Measurements from ENCODE around the gene DAPK2. TPM values are rescaled to one million over a fixed set of nuclear protein-coding genes. Genes with fewer than 3 reads are reported as not detected.
A peak's percentile ranks its signal among the peaks of the same experiment; 100 is the strongest.
"Not testable (repeated sequence)": the region's sequence is repeated elsewhere in the genome, so short reads cannot be mapped to it uniquely, and the experiment has no call there.

Gene DAPK2
- total RNA-seq, 1 donor = 2.2 TPM

DNA sequence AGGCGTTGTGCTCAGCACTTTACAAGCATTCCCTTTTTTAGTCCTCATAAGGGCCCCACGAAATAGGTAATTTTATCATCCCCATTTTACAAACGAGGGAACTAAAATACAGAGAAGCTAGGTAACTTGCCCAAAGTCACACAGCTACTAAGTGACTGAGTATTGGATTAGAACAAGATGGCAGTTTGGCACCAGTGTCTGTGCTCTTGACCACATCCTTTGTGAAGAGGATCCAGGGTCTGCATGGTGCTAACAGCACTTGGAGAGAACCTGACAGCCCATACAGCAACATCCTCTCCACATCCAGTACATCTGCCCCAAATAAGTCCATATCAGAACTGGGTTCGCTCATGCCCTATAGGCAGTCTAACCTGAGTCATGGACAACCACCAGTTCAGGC lies 21.8 kb upstream of the DAPK2 start:
- Histone ChIP-seq H3K4me3 (ENCODE audit: low read length) (no peak overlapping the region), H3K9me3 (ENCODE audit: low read depth, low read length) (no peaks in the 10 kb centered on the region), H3K27me3 (ENCODE audit: insufficient read depth, low read length) (no peaks in the 10 kb centered on the region), H3K4me1 (ENCODE audit: insufficient read depth, low read length) (peaks cover 36% of the 10 kb centered on the region)

DNA sequence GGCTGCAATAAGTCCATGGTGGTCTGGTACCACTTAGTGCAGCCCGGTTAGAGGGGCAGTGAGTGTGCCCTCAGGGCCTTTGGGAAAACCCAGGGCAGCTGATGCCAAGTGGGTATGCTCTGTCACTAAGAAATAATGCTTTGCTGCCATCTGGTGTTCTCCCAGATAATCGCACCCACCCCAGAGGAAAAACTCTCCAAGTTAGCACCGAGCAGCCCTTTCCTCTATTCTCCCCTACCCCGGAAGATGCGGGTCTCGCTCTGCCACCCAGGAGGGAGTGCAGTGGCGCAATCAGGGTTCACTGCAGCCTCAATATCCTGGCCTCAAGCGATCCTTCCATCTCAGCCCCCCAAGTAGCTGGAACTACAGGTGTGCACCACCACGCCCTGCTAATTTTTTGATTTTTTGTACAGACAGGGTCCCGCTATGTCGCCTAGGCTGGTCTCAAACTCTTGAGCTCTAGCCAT lies 21.3 kb upstream of the DAPK2 start:
- Histone ChIP-seq H3K9me3 (ENCODE audit: low read depth, low read length) (no peaks in the 10 kb centered on the region), H3K27me3 (ENCODE audit: insufficient read depth, low read length) (no peaks in the 10 kb centered on the region), H3K4me1 (ENCODE audit: insufficient read depth, low read length) (peaks cover 36% of the 10 kb centered on the region), H3K4me3 (ENCODE audit: low read length) (no peak overlapping the region)

DNA sequence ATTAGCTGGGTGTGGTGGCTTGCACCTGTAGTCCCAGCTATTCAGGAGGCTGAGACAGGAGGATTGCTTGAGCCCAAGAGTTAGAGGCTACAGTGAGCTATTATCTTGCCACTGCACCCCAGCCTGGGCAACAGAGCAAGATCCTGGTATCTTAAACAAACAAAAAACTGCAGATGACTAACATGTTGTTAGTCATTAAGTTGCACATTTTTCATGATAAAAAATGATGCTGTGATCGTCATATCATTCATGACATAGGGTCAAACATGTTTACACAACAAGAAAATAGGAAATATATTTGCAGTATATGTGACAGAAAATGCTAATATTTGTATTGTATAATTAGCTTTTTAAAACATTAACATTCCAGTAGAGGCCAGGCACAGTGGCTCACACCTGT lies 20.2 kb upstream of the DAPK2 start:
- Histone ChIP-seq H3K4me3 (ENCODE audit: low read length) (no peak overlapping the region), H3K9me3 (ENCODE audit: low read depth, low read length) (no peaks in the 10 kb centered on the region), H3K27me3 (ENCODE audit: insufficient read depth, low read length) (no peaks in the 10 kb centered on the region), H3K4me1 (ENCODE audit: insufficient read depth, low read length) (peaks cover 31% of the 10 kb centered on the region)

DNA sequence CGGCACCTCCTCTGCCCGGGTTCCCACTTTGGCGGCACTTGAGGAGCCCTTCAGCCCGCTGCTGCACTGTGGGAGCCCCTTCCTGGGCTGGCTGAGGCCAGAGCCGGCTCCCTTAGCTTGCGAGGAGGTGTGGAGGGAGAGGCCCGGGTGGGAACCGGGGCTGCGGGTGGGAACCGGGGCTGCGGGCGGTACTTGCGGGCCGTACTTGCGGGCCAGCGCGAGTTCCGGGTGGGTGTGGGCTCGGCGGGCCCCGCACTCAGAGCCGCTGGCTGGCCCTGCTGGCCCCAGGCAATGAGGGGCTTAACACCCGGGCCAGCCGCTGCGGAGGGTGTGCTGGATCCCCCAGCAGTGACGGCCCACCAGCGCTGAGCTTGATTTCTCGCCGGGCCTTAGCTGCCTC lies 14.4 kb upstream of the DAPK2 start:
- Histone ChIP-seq H3K27me3 (ENCODE audit: insufficient read depth, low read length) (no peaks in the 10 kb centered on the region), H3K4me1 (ENCODE audit: insufficient read depth, low read length) (peaks cover 12% of the 10 kb centered on the region), H3K9me3 (ENCODE audit: low read depth, low read length) (no peaks in the 10 kb centered on the region), H3K4me3 (ENCODE audit: low read length) (no peak overlapping the region)

DNA sequence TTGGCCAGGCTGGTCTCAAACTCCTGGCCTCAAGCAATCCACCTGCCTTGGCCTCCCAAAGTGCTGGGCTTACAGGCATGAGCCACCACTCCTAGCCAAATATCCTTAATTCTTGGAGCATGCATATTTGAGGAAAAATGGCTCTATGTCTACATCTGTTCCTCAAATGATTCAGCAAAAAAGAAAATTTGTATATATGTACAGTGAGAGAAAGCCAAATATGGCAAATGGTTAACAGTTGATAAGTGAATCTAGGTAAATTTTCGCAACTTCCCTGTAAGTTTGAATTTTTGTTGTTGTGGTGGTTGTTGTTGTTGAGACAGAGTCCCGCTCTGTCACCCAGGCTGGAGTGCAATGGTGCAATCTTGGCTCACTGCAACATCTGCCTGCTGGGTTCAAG lies 12.8 kb upstream of the DAPK2 start:
- H3K27me3 ChIP-seq (ENCODE audit: insufficient read depth, low read length); H3K4me3 ChIP-seq (ENCODE audit: low read length); H3K9me3 ChIP-seq (ENCODE audit: low read depth, low read length): not testable (repeated sequence)
- H3K4me1 ChIP-seq (ENCODE audit: insufficient read depth, low read length) = peaks cover 12% of the 10 kb centered on the region

DNA sequence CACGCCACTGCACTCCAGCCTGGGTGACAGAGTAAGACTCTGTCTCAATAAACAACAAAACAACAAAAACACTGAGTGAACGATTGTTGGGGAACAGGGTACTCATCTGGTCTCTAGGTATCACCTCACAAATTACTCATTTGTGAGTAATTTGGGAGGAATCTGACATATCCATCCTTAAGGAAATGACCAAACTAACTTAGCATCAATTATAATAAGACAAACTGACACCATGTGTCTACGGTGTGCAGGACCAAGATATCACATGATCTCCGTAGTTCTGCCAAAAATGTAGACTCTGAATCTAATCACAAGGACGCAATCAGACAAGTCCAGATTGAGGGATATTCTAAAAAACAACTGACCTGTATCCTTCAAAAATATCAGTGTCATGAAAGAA lies 12.0 kb upstream of the DAPK2 start:
- H3K27me3 ChIP-seq (ENCODE audit: insufficient read depth, low read length) = no peaks in the 10 kb centered on the region

DNA sequence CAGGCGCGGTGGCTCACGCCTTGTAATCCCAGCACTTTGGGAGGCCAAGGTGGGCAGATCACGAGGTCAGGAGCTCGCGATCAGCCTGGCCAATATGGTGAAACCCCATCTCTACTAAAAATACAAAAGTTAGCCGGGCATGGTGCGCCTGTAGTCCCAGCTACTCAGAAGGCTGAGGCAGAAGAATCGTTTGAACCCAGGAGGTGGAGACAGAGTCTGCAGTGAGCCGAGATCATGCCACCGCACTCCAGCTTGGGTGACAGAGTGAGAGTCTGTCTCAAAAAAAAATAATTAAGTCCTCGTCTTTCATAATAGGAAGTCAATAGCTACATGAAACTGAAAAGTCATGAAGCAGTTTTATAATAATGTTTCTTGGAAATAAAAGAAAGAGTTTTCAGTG lies 7.4 kb upstream of the DAPK2 start:
- H3K27me3 ChIP-seq (ENCODE audit: insufficient read depth, low read length); H3K9me3 ChIP-seq (ENCODE audit: low read depth, low read length); H3K4me3 ChIP-seq (ENCODE audit: low read length): not testable (repeated sequence)
- H3K4me1 ChIP-seq (ENCODE audit: insufficient read depth, low read length) = peaks cover 26% of the 10 kb centered on the region

More for the DNA sequence above, 12.0 kb upstream of the DAPK2 start:
- H3K4me1 ChIP-seq (ENCODE audit: insufficient read depth, low read length) = peaks cover 12% of the 10 kb centered on the region
- H3K9me3 ChIP-seq (ENCODE audit: low read depth, low read length) = no peaks in the 10 kb centered on the region
- H3K4me3 ChIP-seq (ENCODE audit: low read length) = no peak overlapping the region

DNA sequence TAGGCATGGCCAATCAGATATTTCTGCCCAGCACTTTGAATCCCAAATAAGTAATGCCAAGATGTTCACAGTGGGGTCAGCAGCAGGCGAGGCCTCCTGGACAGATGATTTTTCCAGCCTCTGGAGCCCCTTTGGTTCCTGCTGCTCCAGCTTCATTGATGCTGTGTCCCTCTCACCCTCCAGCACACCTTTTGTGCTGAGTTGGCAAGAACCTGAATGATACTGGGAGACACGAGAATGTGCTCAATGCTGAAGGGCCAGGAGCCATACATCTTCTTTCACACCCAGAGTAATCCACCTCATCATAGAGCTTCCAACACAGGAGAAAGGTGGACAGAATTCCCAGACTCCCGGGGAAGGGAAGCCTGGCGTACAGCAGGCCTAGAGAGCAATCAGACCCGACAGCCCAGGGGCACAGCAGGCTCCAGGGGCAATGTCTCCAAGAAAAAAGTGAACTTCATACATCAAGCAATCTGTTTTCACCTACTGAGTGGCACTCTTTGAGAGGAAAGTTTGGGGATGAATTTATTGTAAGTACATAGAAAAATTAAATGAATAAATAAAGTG lies 6.7 kb upstream of the DAPK2 start:
- Histone ChIP-seq H3K4me1 (ENCODE audit: insufficient read depth, low read length) (peaks cover 32% of the 10 kb centered on the region), H3K9me3 (ENCODE audit: low read depth, low read length) (no peaks in the 10 kb centered on the region), H3K27me3 (ENCODE audit: insufficient read depth, low read length) (no peaks in the 10 kb centered on the region), H3K4me3 (ENCODE audit: low read length) (no peak overlapping the region)

DNA sequence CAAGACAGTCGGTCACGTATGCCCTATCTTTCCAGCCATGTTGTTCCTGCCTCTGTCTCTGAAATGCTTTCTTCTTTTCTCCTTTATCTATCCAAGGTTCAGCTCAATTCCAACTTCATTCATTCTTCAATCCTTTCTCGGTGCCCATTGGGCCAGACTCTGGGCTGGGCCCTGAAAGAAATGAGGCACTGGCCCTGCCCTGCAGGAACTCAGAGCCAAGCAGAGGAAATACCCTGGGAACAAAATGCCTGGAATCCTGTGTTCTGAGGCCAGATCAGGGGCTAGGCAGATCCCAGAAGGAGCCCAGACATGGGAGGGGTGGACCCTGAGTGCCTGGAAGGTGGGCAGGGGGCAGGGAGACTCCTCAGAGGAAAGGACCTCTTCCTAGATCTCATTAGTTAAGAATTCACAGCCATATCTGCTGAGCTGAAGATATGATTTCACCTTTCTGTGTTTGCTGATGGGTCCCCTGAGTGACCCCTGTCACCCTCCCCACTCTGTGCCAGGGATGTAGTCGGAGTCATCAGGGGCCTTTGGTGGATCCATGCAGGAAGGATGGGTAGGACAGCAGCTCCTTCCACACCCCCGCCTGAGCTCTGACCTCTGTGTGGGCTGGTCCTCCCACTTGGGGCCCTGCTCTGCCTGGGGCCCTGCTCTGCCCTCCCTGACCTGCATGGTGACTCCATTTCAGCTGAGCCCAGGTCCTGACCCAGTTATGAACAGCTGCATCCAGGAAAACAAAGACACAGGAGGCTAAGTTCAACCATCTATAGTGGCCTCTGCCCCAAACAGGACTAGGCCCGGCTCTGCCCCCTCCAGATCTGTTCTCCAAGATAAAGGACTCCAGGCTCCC lies 5.3 kb upstream of the DAPK2 start:
- Histone ChIP-seq H3K9me3 (ENCODE audit: low read depth, low read length) (no peaks in the 10 kb centered on the region), H3K4me1 (ENCODE audit: insufficient read depth, low read length) (peaks cover 46% of the 10 kb centered on the region), H3K4me3 (ENCODE audit: low read length) (no peak overlapping the region), H3K27me3 (ENCODE audit: insufficient read depth, low read length) (no peaks in the 10 kb centered on the region)

DNA sequence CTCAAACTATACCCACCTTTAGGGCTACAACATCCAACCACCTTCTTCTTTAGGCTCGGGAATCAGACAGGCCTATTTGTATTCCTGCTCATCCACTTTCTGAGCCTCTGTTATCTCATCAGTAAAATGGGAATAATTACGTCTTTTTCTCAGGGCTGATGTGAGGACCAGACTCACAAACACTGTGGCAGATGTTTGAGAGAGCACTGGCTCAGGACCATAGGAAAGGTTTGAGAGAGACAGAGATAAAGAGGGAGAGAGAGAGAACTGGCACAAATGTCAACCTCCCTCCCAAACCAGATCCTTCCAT lies 4.8 kb upstream of the DAPK2 start:
- Histone ChIP-seq H3K4me1 (ENCODE audit: insufficient read depth, low read length) (peaks cover 48% of the 10 kb centered on the region), H3K4me3 (ENCODE audit: low read length) (no peak overlapping the region), H3K27me3 (ENCODE audit: insufficient read depth, low read length) (no peaks in the 10 kb centered on the region), H3K9me3 (ENCODE audit: low read depth, low read length) (no peaks in the 10 kb centered on the region)

DNA sequence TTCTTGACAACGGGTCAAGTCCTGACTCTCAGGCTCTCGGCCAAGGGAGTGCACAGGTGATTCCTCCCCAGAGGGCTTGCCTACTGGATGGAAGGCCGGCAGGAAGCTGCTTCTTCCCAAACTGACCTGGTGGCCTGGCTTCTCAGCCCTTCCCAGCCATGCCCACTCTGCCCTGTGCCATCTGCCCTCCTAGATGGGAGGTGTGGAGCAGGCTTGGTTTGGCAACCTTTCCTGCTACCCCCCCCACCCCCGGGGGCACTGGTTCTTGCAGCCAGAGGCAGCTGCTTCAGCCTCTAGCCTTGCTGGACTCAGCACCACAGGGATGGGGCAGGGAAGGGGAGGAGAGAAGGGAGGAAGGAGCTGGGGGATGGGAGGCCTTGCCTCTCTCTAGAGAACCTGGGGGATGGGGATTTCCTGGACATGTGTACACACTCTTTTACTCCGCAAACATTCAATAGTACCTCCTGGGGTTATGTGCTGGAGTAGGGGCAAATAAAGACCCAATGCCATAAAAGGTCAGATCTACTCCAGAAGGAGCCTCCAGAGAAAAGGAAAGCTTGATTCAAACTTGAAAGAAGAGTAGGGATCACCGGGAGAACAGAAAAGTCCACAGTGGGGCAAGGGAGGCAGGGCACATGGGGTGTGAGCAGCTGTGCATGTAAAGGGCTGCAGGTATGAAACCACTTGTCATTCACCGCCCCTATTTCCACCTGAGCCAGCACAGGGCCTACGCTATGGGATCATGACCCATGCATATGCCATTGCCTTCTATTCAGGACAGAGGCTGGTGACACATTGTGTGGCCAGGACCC lies 4.2 kb upstream of the DAPK2 start:
- Histone ChIP-seq H3K4me3 (ENCODE audit: low read length) (no peak overlapping the region), H3K9me3 (ENCODE audit: low read depth, low read length) (no peaks in the 10 kb centered on the region), H3K4me1 (ENCODE audit: insufficient read depth, low read length) (peaks cover 54% of the 10 kb centered on the region), H3K27me3 (ENCODE audit: insufficient read depth, low read length) (no peaks in the 10 kb centered on the region)

DNA sequence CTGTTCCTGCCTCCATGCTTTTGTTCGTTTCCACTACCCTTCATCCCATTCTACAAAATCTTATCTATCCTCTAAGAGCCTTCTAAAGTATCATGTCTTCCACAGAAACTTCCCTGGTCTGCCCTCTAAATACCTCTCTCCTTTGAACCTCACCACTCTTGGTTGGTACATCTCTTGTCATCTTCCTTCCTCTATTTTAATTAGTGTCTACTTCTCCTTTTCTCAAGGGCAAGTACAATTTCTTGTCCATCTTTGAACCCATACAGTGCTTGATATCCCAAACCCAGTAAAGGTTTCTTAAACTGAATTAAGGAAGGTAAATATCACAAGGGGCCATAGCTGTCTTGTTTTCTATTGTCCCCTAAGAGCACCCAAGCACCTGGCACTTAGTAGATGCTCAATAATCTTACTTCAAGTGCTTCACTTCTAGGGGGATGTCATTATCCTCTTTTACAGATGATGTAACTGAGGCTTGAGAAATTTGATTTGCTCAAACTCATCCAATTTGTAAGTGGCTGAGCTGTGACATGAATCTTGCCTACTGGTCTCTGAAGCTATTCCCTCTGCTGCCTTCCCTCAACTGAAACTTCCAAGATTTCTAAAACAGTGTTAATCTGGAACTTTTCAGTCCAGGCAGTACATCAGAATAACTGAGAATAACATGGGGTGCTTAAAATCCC lies 2.6 kb upstream of the DAPK2 start:
- Histone ChIP-seq H3K4me3 (ENCODE audit: low read length) (no peak overlapping the region), H3K4me1 (ENCODE audit: insufficient read depth, low read length) (peaks cover 69% of the 10 kb centered on the region), H3K9me3 (ENCODE audit: low read depth, low read length) (no peaks in the 10 kb centered on the region), H3K27me3 (ENCODE audit: insufficient read depth, low read length) (no peaks in the 10 kb centered on the region)

DNA sequence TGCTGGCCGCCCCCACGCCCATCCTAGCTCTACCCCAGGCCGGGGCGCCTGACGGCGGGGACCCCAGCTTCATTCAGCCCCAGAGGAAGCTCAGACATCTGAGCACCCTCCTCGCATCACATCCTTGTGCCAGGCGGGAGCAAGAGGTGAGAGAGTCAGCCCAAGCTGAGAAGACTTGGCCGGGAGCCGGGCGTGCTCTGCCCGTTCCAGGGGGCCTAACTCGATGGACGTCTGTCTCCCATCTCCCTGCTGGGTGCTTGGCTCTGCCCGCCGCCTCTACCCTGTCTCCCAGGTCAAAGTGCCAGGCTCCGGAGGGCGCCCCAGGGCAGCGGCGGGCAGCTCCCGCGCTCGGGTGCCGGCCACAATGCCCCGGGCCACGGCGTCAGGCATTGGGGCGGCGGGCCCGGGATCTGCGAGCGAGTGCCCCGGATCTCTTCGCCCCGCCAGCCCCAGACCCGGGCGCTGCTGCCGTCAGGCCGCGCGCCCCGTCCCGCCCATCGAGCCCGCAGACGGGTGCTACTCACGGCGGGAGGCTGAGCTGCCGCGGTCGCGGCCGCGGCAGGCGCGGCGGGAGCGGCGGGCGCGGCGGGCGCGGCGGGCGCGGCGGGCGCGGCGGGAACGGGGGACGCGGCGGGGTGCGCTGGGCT lies 388 bp downstream of the DAPK2 start:
- H3K4me1 ChIP-seq (ENCODE audit: insufficient read depth, low read length) = peaks cover 69% of the 10 kb centered on the region
- H3K27me3 ChIP-seq (ENCODE audit: insufficient read depth, low read length) = no peaks in the 10 kb centered on the region
- peak overlapping the region; percentile 30 for H3K4me3 ChIP-seq (ENCODE audit: low read length)
- no peaks in the 10 kb centered on the region for H3K9me3 ChIP-seq (ENCODE audit: low read depth, low read length)

DNA sequence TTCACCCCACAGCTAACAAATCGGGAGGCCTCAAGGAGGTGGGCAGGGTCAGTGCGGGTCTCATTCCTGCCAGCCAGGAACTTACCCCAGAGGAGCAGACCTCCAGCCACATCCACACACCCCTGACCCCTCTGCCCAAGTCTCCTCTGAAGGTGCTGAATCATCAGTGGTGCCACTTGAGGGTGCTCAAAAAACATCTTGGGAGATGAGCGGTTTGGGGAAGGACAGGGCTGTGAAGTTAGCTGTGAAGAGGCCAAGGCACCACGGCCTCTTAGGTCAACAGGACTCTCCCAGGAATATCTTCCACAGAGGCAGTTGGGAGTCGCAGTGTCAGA lies 1.2 kb downstream of the DAPK2 start:
- H3K4me3 ChIP-seq (ENCODE audit: low read length) = peak overlapping the region; percentile 30
- no peaks in the 10 kb centered on the region for H3K27me3 ChIP-seq (ENCODE audit: insufficient read depth, low read length)
- H3K9me3 ChIP-seq (ENCODE audit: low read depth, low read length) = no peaks in the 10 kb centered on the region
- H3K4me1 ChIP-seq (ENCODE audit: insufficient read depth, low read length) = peaks cover 61% of the 10 kb centered on the region

Data from mononuclear cell (primary cell).